Ramos (cell line): ENCODE results near the gene TBX15.

ENCODE experiments used
- in situ Hi-C: fragments of 300-500 bp; cut with MboI; formaldehyde crosslinking; loops from one replicate; pipeline ENCODE4 v1.14.3; 2022; ENCODE audit warnings: low sequenced_read_pairs; ENCODE audit not compliant: unreplicated experiment

TBX15 gene

DNA sequence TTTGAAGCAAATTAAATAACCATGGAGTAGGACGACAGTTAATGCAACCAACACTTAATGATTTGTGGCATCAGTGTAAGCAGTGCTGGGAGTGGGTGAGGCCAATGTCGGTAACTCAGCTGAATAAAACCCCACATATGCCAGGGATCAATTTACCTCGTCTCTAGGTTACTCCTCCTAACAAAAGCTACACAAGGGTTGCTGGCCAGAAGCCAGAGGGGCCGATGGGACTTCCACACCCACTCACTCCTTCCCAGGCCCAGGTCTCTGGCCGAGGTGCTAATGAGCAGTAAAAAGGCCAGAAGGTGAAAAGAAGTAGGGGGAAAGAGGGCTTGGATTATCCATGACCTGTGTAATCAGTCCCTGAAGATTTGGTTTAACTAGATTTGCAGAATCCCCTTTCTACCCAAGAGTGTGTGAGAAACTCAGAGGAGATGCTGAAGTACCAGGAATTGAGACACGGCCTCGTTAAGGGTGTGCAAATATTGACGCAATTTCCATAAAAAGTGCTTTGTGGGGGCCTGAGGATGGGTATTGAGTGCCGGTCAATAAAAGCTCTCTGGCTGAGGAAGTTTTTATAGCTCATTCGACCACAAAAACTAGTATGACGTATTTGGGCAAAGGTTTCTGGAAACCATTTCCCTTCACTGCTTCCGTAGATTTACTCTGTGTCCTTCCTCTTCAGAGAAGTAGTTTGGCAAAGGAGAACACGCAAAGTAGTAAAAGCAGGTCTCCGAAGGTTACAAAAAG, 145.5 kb downstream of the TBX15 start:
- in situ Hi-C loops, result no loop called here

DNA sequence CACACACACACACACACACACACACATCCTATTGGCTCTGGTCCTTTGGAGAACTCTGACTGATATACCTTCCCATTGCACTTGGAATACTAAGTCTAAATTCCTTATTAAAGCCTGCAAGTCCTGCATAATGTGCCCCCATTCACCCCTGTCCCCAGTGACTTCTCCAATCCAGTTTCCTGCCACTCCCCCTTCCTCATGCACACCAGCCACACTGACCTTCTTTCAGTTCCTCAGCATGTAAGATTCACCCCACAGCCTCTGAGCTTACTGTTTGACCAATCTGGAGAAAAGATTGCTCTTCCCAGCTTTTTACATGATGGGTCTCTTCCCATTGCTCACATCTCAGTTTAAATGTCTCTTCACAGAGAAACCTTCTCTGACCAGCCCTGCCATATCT, 146.6 kb downstream of the TBX15 start:
- in situ Hi-C loops, result no loop called here
